8988T (cell line): ENCODE data around the gene BABAM2.

ENCODE experiments used
- DNase-seq: peaks from one replicate; pipeline ENCODE4 v3.0.0; 2011

Gene BABAM2

GRCh38 chr2:28268386-28268785 lies 377.9 kb downstream of the BABAM2 start:
- no peak for DNase-seq

DNA sequence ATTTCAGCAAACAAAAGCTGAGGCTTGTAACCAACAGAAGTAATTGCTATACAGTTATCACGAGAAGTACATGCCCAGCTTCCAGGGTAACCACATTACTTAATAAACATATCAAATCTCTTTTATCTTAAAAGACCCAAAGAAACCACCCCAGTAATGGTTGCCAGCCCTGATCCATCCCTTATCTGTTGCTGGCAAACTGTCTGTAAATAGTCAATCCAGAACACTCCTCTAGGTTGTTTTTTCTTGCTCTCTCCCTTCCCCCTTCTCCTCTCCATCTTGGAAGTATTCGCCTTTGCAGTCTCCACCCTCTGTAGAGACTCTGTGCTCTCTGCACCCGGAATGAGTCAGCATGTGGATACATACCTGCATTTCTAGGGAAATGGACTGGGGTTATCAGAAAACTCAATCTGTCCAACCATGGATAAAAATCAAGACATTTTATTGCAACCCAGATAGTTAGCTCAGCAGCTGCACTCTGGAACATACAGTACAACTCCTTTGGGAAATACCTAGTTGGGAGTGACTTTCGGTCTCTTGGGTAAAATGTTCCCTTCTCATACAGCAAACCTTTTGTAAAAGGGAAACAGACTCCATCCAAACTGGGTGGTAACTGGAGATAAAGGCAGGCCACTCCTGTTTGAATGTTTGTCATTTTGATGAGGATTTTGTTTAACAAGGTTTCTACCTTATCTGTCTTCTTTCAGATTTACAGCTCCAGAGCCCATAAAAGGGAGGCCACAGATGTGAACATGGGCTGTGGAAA lies 378.7 kb downstream of the BABAM2 start:
- DNase-seq = no peak

GRCh38 chr2:28270456-28271152 lies 380.1 kb downstream of the BABAM2 start:
- no peak for DNase-seq

DNA sequence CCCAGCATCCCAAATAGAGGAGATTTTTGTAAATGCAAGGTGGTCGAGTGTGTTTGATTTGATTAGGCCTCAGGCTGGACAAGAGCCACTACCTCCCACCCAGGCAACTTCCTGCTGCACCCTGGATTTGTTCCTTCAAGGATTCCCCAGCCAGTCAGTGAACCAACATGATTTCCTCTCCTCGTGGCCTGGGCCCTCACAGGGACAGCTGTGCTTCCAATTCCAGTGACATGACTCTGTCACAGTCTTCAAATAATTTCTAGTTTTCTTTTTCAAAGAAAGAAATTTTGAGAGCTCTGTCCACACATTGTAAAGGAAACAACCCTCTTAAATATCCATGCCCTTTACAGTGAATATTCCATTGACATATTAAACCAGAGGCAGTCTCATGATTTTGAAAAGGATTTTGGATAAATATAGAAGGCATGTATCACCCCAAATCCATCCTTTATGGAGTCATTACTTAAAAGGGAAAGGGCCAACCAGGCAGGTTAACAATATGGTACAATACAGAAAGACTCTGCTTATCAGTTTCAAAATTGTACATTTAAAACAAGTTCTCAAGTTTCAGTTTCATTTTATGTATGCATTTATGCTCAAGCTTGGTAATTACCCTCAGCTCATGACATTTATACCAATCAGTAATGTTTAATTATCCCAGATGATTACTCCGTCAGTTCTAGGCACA lies 380.8 kb downstream of the BABAM2 start:
- no peak for DNase-seq

DNA sequence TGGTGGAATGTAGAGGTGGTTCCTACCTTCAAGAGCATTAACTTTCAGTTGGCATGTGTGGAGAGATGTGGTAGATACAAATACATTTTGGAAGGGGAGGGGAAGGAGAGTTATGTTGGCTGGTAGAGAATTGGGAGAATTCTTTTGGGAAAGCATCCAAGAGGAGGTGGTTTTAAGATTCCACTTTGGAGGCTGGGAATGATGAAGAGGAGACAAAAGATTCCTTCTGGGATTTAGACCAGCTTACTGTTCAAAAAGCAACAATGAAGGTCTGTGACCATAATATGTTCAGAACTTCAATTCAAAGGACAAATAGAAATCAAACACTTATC lies 381.4 kb downstream of the BABAM2 start:
- DNase-seq = no peak

- DNase-seq = no peak
Observed at GRCh38 chr2:28273751-28274150, 383.2 kb downstream of the BABAM2 start.

DNA sequence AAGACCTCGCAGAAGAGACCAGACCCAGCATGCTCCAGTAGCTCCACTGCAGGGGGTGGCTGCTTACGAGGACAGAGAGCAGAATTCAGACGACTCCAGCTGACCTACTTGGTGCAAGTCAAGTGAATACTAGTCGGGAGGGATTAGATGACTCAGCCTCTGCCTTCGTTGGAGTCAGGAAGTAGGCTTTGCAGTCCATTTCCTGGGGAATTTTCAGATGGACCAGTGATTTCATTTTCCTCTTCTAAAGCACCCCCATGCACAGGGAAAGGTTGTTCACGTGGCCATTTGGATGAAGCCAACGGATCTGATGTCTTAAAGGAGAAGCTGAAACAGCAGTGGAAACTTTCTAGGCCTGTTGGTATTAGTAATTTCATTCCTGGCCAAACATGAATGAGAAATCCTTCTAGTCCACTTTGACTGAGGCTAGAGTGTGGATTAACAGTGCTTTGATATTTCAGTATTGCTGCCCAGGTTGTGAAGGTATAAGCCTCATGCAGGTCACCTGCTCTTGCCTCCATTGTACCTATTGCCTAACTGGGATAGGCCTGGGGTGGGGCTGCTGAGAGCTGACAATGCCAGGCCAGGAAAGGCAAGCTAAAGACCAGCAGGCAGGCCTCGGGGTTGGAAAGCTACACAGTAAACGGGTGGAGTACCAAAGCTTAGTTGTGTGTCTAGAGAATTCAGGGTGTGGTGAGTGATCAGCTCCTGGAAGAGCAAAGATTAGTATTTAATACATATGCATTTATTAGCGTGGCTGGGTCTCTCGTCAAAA lies 384.6 kb downstream of the BABAM2 start:
- DNase-seq = peak; percentile 29

DNA sequence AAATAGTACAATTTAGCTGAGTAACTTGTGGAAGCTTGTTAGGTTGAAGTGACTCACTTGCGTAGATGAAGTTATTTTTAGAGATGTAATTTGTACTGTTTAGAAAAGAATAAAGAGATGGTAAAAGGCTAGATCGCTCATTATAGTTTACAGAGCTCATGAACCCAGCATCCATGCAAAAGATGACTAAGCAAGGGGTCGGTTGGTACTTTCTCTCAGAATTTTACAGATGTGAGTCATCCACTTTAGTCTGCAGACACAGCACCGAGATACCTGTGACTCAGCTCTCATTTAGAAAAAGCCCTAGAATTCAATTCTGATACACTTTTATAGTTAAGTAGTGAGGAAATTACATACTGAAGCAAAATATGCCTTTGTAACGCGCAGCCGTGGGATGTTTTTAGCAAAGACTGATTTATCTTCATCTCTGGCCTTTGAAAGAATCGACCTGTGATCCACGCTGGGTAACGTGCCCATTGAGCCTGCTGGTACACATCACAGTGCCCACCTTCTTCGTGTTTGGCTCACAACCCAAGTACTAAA lies 385.6 kb downstream of the BABAM2 start:
- peak; percentile 28 for DNase-seq

DNA sequence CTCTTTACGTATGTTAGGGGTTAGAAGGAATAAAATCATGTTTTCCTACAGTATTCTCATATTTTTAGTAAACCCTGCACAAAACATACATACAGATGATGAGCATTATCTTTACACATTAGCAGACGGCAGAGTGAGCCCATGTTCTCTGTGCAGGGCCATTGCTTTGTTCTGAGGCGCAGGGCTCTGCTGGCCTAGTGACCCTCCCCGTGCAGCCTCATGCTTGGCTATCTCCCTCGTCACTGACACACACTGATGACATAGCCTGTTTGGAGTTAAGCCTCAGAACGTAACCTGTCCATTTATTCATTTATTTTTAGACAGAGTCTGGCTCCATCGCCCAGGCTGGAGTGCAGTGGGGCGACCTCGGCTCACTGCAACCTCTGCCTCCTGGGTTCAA lies 386.3 kb downstream of the BABAM2 start:
- no peak for DNase-seq

DNA sequence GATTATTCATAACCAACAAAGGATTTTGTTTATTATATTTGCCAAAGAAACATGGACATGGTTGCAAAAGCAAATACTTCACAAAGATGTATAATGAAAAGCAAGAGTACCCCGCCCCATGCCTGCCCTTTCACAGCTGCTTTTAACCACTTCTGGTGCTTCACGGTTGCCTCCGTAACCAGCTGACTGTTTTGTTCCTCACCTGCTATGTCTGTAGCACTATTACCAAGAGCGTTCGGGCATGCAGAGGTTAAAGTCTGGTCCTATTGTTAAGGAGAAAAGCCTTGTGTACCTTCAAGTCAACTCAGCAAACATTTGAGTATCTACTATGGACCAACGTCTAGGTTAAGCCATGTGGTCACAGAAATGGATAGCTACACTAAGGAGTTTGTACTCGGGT lies 386.9 kb downstream of the BABAM2 start:
- no peak for DNase-seq

- DNase-seq = no peak
Observed at GRCh38 chr2:28279371-28279770, 388.8 kb downstream of the BABAM2 start.

DNA sequence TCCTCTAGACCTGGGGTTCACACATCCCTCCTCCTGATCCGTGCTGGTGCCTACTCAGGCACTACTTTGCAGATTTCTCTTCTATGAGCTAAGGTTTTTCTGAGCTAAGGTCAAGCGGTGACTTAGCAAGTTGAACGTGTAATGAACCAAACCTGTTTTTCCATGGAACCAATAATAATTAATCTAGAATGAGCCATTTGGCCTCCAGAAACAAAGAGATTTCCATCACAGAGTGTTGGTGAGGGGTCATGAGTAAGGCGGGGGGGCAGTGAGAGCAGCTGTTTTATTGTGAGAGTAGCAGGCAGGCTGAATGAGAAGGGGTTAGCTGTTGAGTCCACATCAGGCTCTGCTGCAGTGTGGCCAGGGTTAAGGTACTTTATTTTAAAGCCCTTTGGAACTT lies 390.1 kb downstream of the BABAM2 start:
- DNase-seq = no peak

DNA sequence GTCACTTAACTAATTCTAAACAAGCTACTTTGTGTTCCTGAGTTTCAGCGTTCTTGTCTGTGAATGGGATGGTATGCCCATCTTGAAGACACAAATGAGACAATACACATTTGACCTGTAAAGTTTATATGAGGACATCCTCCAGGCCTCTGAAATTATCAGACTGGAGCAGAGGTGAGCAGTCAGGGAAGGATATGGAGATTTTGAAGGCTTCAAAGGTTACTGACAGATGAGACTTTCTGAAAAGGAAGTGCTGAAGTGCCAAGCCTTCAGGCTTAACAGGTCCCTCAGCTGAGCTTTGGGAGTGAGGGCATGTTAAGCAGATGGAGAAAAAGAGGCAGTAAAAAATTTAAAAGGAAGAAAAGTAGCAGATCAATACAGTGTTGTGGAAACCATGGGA lies 391.2 kb downstream of the BABAM2 start:
- no peak for DNase-seq

- no peak for DNase-seq
Observed at GRCh38 chr2:28282248-28282647, 391.7 kb downstream of the BABAM2 start.

GRCh38 chr2:28282861-28283646 lies 392.5 kb downstream of the BABAM2 start:
- no peak for DNase-seq

DNA sequence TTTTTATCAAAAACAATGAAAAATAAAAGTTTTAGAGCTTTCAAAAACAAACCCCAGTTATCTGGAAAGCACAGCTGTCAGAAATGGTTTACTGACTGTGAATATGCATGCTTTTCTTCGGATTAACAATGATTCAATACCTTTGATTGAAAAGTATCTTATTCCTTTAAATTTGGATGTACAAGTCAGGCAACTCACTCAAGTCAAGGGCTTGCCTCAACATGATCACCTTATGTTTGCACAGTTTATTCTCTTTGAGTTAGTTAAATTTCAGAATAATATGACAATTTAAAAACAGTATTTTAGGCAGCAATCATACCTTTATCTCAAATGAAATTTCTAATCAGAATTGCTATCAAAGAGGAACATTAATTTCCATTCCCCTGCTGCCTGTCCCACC lies 393.3 kb downstream of the BABAM2 start:
- DNase-seq = no peak

GRCh38 chr2:28286678-28287077 lies 396.1 kb downstream of the BABAM2 start:
- DNase-seq = no peak

GRCh38 chr2:28287256-28287915 lies 396.9 kb downstream of the BABAM2 start:
- no peak for DNase-seq

DNA sequence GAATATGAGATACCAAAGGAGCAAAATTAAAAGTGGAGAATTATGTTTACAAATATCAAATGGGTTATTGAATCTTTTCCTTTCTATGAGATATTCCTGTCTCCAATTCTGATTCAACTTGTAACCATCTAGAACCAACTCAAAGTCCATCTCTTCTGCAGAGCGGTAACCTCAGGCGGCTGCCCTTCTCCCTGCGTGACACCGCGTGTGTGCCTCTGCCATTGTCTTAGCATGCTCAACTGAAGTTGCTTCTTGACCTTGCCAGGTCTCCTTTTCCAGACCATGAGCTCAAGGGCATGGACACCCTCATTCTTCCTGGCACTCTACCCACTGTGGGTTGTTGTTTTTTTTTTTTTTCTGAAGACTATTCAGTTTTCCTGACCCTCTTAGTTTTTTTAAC lies 398.1 kb downstream of the BABAM2 start:
- no peak for DNase-seq

- DNase-seq = no peak
Observed at GRCh38 chr2:28291811-28292440, 401.4 kb downstream of the BABAM2 start.

- DNase-seq = no peak
Observed at GRCh38 chr2:28292491-28292890, 402.0 kb downstream of the BABAM2 start.
